DOHH2 (cell line): ENCODE results near the gene SIRT6.

Source experiments
- H3F3A ChIP-seq: fragments of 200-600 bp; sonication (generic), shearing (Covaris generic); 2 replicates; pipeline ENCODE4 v1.6.0; 2016; ENCODE audit warnings: antibody characterized with exemption, mild to moderate bottlenecking; ENCODE audit not compliant: control insufficient read depth, insufficient read depth
- H3K27ac ChIP-seq: fragments of 200-600 bp; sonication (generic); 2 replicates; pipeline ENCODE4 v1.5.1; 2014; ENCODE audit warnings: low read depth, mild to moderate bottlenecking, low read length, moderate library complexity
- H3K27me3 ChIP-seq: fragments of 200-600 bp; sonication (generic); 2 replicates; pipeline ENCODE4 v1.6.1; 2014; ENCODE audit warnings: mild to moderate bottlenecking, low read length, mixed read lengths; ENCODE audit not compliant: control insufficient read depth
- H3K36me3 ChIP-seq: fragments of 200-600 bp; sonication (generic); 2 replicates; pipeline ENCODE4 v1.6.1; 2014; ENCODE audit warnings: mild to moderate bottlenecking, low read length, moderate library complexity, mixed read lengths; ENCODE audit not compliant: control insufficient read depth
- H3K4me1 ChIP-seq: fragments of 200-600 bp; sonication (generic); 2 replicates; pipeline ENCODE4 v1.6.1; 2014; ENCODE audit warnings: mild to moderate bottlenecking, low read length, mixed read lengths; ENCODE audit not compliant: control insufficient read depth
- H3K4me2 ChIP-seq: fragments of 200-600 bp; sonication (generic); 2 replicates; pipeline ENCODE4 v1.6.0; 2014; ENCODE audit warnings: mild to moderate bottlenecking, low read length, moderate library complexity
- H3K4me3 ChIP-seq: fragments of 200-600 bp; sonication (generic); 2 replicates; pipeline ENCODE4 v1.5.1; 2014; ENCODE audit warnings: mild to moderate bottlenecking, low read length, mixed read lengths
- H3K79me2 ChIP-seq: fragments of 200-600 bp; sonication (generic); 2 replicates; pipeline ENCODE4 v1.6.1; 2014; ENCODE audit warnings: mild to moderate bottlenecking, low read length, mixed read lengths; ENCODE audit not compliant: control insufficient read depth
- H3K9me2 ChIP-seq: fragments of 200-600 bp; sonication (generic); replicated peaks from 2 replicates; pipeline ENCODE4 v1.6.1; 2014; ENCODE audit warnings: mild to moderate bottlenecking, low read length, mixed read lengths; ENCODE audit not compliant: control insufficient read depth
- H3K9me3 ChIP-seq: fragments of 200-600 bp; sonication (generic); 2 replicates; pipeline ENCODE4 v1.6.1; 2014; ENCODE audit warnings: antibody characterized with exemption, low read length, mixed read lengths; ENCODE audit not compliant: control insufficient read depth, insufficient read depth
- H4K20me1 ChIP-seq: fragments of 200-600 bp; sonication (generic); 2 replicates; pipeline ENCODE4 v1.6.0; 2014; ENCODE audit warnings: low read depth, mild to moderate bottlenecking, antibody characterized with exemption, low read length, moderate library complexity; ENCODE audit not compliant: control insufficient read depth, insufficient read depth
- CTCF ChIP-seq: fragments of 200-600 bp; sonication (generic); IDR thresholded peaks from one replicate; pipeline ENCODE4 v1.5.1; 2014; ENCODE audit warnings: antibody characterized with exemption, mild to moderate bottlenecking, low read depth, low read length; ENCODE audit not compliant: poor library complexity, severe bottlenecking
- EZH2phosphoT487 ChIP-seq: fragments of 200-600 bp; sonication (generic); IDR thresholded peaks from 2 replicates; pipeline ENCODE4 v1.6.1; 2017; ENCODE audit warnings: borderline replicate concordance, mild to moderate bottlenecking, antibody characterized with exemption, low read length, moderate library complexity, mixed read lengths

Gene SIRT6

GRCh38 chr19:4216846-4217245, 34.5 kb upstream of the SIRT6 start:
- no peaks in the 10 kb centered on the region for H3K36me3 ChIP-seq
- TF ChIP-seq CTCF (no peak), EZH2phosphoT487 (no peak)
- no peaks in the 10 kb centered on the region; the same call in 1 of the 2 replicates for H3K9me3 ChIP-seq
- no peaks in the 10 kb centered on the region for H3F3A ChIP-seq
- H3K4me2 ChIP-seq, result no peak overlapping the region
- peaks cover 9% of the 10 kb centered on the region for H3K27me3 ChIP-seq
- no peaks in the 10 kb centered on the region for H3K79me2 ChIP-seq
- peaks cover 3% of the 10 kb centered on the region for H3K4me1 ChIP-seq
- H4K20me1 ChIP-seq, result no peaks in the 10 kb centered on the region
- H3K27ac ChIP-seq, result no peak overlapping the region
- H3K4me3 ChIP-seq, result no peak overlapping the region
- H3K9me2 ChIP-seq, result no peaks in the 10 kb centered on the region

GRCh38 chr19:4215807-4216206, 33.4 kb upstream of the SIRT6 start:
- Histone ChIP-seq H3K9me2 (no peaks in the 10 kb centered on the region), H3K36me3 (no peaks in the 10 kb centered on the region), H3F3A (no peaks in the 10 kb centered on the region), H3K79me2 (no peaks in the 10 kb centered on the region), H3K9me3 (no peaks in the 10 kb centered on the region; the same call in 1 of the 2 replicates), H3K27me3 (peaks cover 9% of the 10 kb centered on the region; the same call in 1 of the 2 replicates), H3K4me1 (no peaks in the 10 kb centered on the region; the same call in 1 of the 2 replicates), H3K4me2 (no peak overlapping the region), H3K4me3 (no peak overlapping the region), H4K20me1 (no peaks in the 10 kb centered on the region), H3K27ac (no peak overlapping the region)
- TF ChIP-seq CTCF, result no peak
- TF ChIP-seq EZH2phosphoT487, result no peak

GRCh38 chr19:4213116-4213515, 30.8 kb upstream of the SIRT6 start:
- Histone ChIP-seq H3K9me2 (no peaks in the 10 kb centered on the region), H3K4me2 (no peak overlapping the region), H3K4me1 (no peaks in the 10 kb centered on the region), H3K27ac (no peak overlapping the region), H3K36me3 (no peaks in the 10 kb centered on the region), H3K27me3 (peaks cover 9% of the 10 kb centered on the region; the same call in 1 of the 2 replicates), H3K9me3 (no peaks in the 10 kb centered on the region; the same call in 1 of the 2 replicates), H3K79me2 (no peaks in the 10 kb centered on the region), H3F3A (no peaks in the 10 kb centered on the region), H4K20me1 (no peaks in the 10 kb centered on the region), H3K4me3 (no peak overlapping the region)
- no peak for TF ChIP-seq EZH2phosphoT487
- TF ChIP-seq CTCF, result no peak
